ENCODE data around the gene OSBPL1A. TPM values are rescaled to one million over a fixed set of nuclear protein-coding genes. Genes with fewer than 3 reads are reported as not detected.

The OSBPL1A gene
- total RNA-seq, 1 donor from 2014 or later = 50.6 TPM

- no peak overlapping the region for H3K4me3 ChIP-seq
- H3K27ac ChIP-seq = no peak overlapping the region
- no peaks in the 10 kb centered on the region for H3K9me3 ChIP-seq
- intact Hi-C loops (cut with DNase I) = no loop called here
- TF ChIP-seq CTCF (IDR thresholded peaks at IDR 0.05) = no peak
- H3K27me3 ChIP-seq (ENCODE audit: low read depth) = no peaks in the 10 kb centered on the region
- H3K36me3 ChIP-seq = peaks cover 9% of the 10 kb centered on the region
- ATAC-seq (no peak), DNase-seq (no peak)
- H3K4me1 ChIP-seq = no peaks in the 10 kb centered on the region
These were observed 207.8 kb downstream of the OSBPL1A start for GRCh38 chr18:24189664-24190346.

GRCh38 chr18:24189007-24189528 is 208.6 kb downstream of the OSBPL1A start:
- ATAC-seq = peak; percentile 28 to 34
- DNase-seq = no peak
- no peak overlapping the region for H3K27ac ChIP-seq
- H3K27me3 ChIP-seq (ENCODE audit: low read depth) = no peaks in the 10 kb centered on the region
- H3K36me3 ChIP-seq = peaks cover 5% of the 10 kb centered on the region
- no peaks in the 10 kb centered on the region for H3K4me1 ChIP-seq
- TF ChIP-seq CTCF (IDR thresholded peaks at IDR 0.05) = no peak
- intact Hi-C loops (cut with DNase I) = no loop called here
- no peak overlapping the region for H3K4me3 ChIP-seq
- H3K9me3 ChIP-seq = no peaks in the 10 kb centered on the region

GRCh38 chr18:24188120-24188519 is 209.5 kb downstream of the OSBPL1A start:
- H3K36me3 ChIP-seq = peaks cover 5% of the 10 kb centered on the region
- H3K4me1 ChIP-seq = no peaks in the 10 kb centered on the region
- no peak for TF ChIP-seq CTCF (IDR thresholded peaks at IDR 0.05)
- H3K9me3 ChIP-seq = no peaks in the 10 kb centered on the region
- intact Hi-C loops (cut with DNase I) = no loop called here
- ATAC-seq (no peak), DNase-seq (no peak)
- no peak overlapping the region for H3K27ac ChIP-seq
- no peaks in the 10 kb centered on the region for H3K27me3 ChIP-seq (ENCODE audit: low read depth)
- no peak overlapping the region for H3K4me3 ChIP-seq

GRCh38 chr18:24187689-24188088 is 209.9 kb downstream of the OSBPL1A start:
- Histone ChIP-seq H3K36me3 (peaks cover 5% of the 10 kb centered on the region), H3K27ac (no peak overlapping the region), H3K9me3 (no peaks in the 10 kb centered on the region), H3K4me3 (no peak overlapping the region), H3K27me3 (ENCODE audit: low read depth) (no peaks in the 10 kb centered on the region), H3K4me1 (no peaks in the 10 kb centered on the region)
- intact Hi-C loops (cut with DNase I) = no loop called here
- ATAC-seq (no peak), DNase-seq (no peak)
- TF ChIP-seq CTCF (IDR thresholded peaks at IDR 0.05) = no peak

- ATAC-seq = peak in 1 of 2 donors; percentile 44
- Histone ChIP-seq H3K27me3 (ENCODE audit: low read depth) (no peaks in the 10 kb centered on the region), H3K27ac (no peak overlapping the region), H3K36me3 (peaks cover 5% of the 10 kb centered on the region), H3K4me3 (no peak overlapping the region), H3K9me3 (no peaks in the 10 kb centered on the region), H3K4me1 (no peaks in the 10 kb centered on the region)
- intact Hi-C loops (cut with DNase I) = no loop called here
- DNase-seq = no peak
- no peak for TF ChIP-seq CTCF (IDR thresholded peaks at IDR 0.05)
These were observed 210.6 kb downstream of the OSBPL1A start for GRCh38 chr18:24187049-24187448.
